OCI-LY3 (cell line): ENCODE measurements around the gene SLC6A15.

Source experiments
- EZH2phosphoT487 ChIP-seq: fragments of 200-600 bp; shearing (Covaris generic); IDR thresholded peaks from 2 replicates; pipeline ENCODE4 v1.6.1; 2018; ENCODE audit warnings: antibody characterized with exemption, mixed run types, low read depth
- TF ChIP-seq, protein P1 (sequence below): fragments of 200-600, 300-600 bp; sonication (generic); IDR thresholded peaks from 2 replicates; pipeline ENCODE4 v1.5.1; 2014; ENCODE audit warnings: antibody characterized with exemption, low read length, low read depth

- TF ChIP-seq, protein P1, sequence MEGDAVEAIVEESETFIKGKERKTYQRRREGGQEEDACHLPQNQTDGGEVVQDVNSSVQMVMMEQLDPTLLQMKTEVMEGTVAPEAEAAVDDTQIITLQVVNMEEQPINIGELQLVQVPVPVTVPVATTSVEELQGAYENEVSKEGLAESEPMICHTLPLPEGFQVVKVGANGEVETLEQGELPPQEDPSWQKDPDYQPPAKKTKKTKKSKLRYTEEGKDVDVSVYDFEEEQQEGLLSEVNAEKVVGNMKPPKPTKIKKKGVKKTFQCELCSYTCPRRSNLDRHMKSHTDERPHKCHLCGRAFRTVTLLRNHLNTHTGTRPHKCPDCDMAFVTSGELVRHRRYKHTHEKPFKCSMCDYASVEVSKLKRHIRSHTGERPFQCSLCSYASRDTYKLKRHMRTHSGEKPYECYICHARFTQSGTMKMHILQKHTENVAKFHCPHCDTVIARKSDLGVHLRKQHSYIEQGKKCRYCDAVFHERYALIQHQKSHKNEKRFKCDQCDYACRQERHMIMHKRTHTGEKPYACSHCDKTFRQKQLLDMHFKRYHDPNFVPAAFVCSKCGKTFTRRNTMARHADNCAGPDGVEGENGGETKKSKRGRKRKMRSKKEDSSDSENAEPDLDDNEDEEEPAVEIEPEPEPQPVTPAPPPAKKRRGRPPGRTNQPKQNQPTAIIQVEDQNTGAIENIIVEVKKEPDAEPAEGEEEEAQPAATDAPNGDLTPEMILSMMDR: no peak
- no peak for TF ChIP-seq EZH2phosphoT487
Observed at GRCh38 chr12:84858796-84859195, 53.8 kb downstream of the SLC6A15 start.
